ENCODE measurements around the gene FAM167B. TPM values are rescaled to one million over a fixed set of nuclear protein-coding genes. Genes with fewer than 3 reads are reported as not detected.

Gene FAM167B
- total RNA-seq, 2 donors from 2014 or later, result 2.1 to 6.4 TPM

DNA sequence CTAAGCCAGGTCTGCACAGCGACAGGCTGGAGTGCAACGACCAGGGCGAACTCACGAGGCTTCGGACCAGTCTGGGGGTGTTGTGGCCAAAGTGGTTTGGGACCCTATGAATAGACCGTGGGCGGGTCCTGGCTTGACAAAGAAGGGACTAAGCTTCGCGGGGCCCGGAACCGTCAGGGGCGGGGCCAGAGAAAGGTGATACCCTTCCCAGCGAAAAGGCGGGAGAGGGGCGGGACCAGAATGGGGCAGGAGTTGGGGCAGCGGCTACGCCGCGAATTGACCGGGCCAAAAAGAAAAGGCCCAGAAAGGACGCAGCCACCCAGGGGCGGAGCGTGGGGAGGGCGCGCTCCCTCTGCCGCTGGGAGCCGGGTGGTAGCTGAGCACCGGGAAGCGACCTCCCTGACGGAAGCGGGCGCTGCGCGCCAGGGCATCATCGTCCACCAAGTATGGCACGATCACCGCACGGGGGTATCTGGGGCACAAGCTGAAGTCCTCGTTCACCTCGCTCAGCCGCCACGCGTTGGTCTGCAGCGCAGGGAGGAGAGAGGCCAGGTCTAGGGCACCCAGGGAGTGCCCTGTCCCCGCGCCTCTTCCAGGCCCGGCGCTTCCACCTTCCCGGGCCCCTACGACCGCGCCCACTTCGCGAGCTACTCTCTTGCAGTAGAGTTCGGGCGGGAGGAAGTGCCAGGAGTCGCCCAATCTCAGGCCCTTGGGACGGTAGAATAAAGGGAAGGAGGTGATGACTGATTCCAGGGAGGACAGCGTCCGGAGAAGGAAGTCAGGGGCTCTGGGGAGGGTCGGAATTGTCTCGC is 6.7 kb upstream of the FAM167B start:
- TF ChIP-seq CTCF (IDR thresholded peaks at IDR 0.05), result peak in 1 of 2 donors; percentile 53
- peak overlapping the region; percentile 85 to 88 for H3K27ac ChIP-seq
- peak; percentile 79 for DNase-seq (ENCODE audit: low spot score)
- H3K9me3 ChIP-seq, result no peaks in the 10 kb centered on the region
- peak overlapping the region; percentile 61 to 70 for H3K4me3 ChIP-seq
- H3K27me3 ChIP-seq, result no peaks in the 10 kb centered on the region
- no peaks in the 10 kb centered on the region for H3K36me3 ChIP-seq
- H3K4me1 ChIP-seq, result peaks cover 0 to 25% of the 10 kb centered on the region in 2 donors

DNA sequence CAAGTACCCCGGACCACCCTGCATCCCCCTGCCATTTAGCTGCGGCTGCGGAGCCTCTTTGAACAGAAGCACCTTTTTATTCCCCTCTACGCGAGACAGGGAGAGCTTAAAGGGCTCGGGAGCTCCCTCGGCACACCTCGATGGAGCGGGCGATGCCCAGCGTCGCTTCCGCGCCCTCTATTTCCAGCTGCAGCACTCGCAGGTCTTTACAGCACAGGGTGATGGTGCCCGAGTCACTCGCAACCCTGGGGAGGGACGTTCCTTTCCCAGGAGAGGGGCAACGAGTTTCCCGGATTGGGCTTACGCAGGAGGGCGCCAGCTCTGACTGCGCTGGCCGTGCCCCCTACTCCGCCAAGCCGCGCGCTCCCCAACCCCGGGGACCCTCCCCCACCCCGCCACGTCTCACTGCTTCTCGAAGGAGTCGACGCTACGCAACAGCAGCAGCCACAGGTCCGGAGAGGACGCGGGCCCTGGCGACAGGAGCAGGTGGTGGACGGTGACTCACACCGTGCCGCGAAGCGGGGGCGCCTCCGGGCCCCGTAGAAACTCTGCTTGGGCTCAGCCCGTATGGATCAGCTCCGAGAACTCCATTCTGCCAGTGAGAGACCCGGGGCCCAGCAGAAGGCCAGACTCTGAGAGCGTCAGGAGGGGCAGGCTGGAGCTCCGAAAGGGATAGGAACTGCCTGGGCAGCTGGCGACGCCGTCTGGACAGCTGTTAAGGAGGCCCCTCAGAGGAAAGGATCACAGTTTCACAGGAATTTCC is 5.8 kb upstream of the FAM167B start:
- no peak for TF ChIP-seq CTCF (IDR thresholded peaks at IDR 0.05)
- peaks cover 0 to 28% of the 10 kb centered on the region in 2 donors for H3K4me1 ChIP-seq
- peak overlapping the region; percentile 85 to 88 for H3K27ac ChIP-seq
- no peaks in the 10 kb centered on the region for H3K9me3 ChIP-seq
- H3K27me3 ChIP-seq, result no peaks in the 10 kb centered on the region
- H3K4me3 ChIP-seq, result peak overlapping the region; percentile 61 to 70
- H3K36me3 ChIP-seq, result no peaks in the 10 kb centered on the region
- DNase-seq (ENCODE audit: low spot score), result peak; percentile 73

DNA sequence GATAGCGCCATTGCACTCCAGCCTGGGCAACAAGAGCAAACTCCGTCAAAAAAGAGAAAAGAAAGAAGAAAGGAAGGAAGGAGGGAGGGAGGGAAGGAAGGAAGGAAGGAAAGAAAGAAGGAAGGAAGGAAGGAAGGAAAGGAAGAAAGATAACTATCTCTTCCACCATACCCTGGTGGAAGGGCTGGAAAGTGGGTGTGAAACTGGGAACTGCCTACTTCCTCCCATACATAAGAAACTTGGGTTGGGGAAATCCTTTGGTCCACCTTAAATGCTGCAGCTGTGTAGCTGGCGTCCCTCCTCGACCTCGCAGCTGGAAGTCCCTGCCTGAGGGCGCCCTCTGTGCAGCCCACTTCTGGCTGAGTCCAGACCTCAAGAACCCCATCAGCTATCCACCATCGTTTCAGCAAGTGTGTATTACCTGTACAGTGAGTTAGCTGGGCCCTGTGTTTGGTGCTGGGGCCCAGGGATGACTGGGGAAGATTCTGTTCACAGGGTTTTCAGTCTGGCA is 4.6 kb upstream of the FAM167B start:
- Histone ChIP-seq H3K4me3 (peak overlapping the region in 1 of 2 donors; percentile 12), H3K27ac (peak overlapping the region in 1 of 2 donors; percentile 21), H3K36me3 (no peaks in the 10 kb centered on the region), H3K4me1 (peaks cover 0 to 39% of the 10 kb centered on the region in 2 donors), H3K27me3 (no peaks in the 10 kb centered on the region), H3K9me3 (no peaks in the 10 kb centered on the region)
- no peak for DNase-seq (ENCODE audit: low spot score)
- TF ChIP-seq CTCF (IDR thresholded peaks at IDR 0.05), result no peak

- H3K9me3 ChIP-seq, result no peaks in the 10 kb centered on the region
- no peak for DNase-seq (ENCODE audit: low spot score)
- H3K36me3 ChIP-seq, result no peaks in the 10 kb centered on the region
- H3K4me3 ChIP-seq, result peak overlapping the region in 1 of 2 donors; percentile 8
- peak overlapping the region; percentile 66 to 67 for H3K27ac ChIP-seq
- TF ChIP-seq CTCF (IDR thresholded peaks at IDR 0.05), result no peak
- no peaks in the 10 kb centered on the region for H3K27me3 ChIP-seq
- H3K4me1 ChIP-seq, result peaks cover 0 to 60% of the 10 kb centered on the region in 2 donors
These were observed 430 bp downstream of the FAM167B start for GRCh38 chr1:32247452-32247851.

DNA sequence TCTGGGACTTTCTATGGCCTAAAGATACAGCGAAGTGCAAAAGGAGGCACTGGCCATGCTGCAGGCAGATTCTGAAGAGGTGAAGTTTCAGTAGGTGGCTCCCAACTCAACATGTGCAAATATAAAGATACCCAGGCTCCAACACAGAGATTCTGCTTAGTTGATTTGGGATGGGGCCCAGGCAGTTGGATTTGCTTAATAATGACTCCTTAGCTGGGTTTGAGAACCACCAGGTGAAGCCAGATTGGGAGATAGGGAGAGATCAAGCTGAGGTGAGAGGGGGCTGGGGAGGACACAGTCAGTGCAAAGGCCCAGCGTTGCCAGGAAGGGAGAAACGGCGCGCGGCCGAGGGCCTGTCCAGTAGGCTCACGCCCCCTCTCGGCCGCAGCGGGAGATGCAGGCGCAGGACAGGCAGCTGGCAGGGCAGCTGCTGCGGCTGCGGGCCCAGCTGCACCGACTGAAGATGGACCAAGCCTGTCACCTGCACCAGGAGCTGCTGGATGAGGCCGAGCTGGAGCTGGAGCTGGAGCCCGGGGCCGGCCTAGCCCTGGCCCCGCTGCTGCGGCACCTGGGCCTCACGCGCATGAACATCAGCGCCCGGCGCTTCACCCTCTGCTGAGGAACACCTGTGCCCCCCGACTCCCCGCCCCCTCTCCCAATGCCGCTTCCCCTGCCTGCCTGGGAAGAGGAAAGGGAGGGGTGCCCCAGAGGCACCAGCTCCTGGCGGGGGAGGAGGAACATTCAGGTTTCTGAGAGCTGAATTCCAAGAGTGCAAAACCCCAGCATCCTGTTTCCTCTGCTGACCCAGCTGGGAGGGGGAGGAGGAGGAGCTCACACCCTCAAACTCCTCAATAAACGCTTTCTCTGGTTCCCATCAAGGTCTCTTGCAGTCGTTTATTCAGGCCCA is 1.2 kb downstream of the FAM167B start:
- H3K27me3 ChIP-seq, result no peaks in the 10 kb centered on the region
- peaks cover 0 to 56% of the 10 kb centered on the region in 2 donors for H3K4me1 ChIP-seq
- peak; percentile 78 to 94 for TF ChIP-seq CTCF (IDR thresholded peaks at IDR 0.05)
- H3K4me3 ChIP-seq, result no peak overlapping the region
- H3K27ac ChIP-seq, result peak overlapping the region; percentile 66 to 67
- no peaks in the 10 kb centered on the region for H3K36me3 ChIP-seq
- H3K9me3 ChIP-seq, result no peaks in the 10 kb centered on the region
- peak; percentile 88 for DNase-seq (ENCODE audit: low spot score)
